Stimulated activated CD4-positive, alpha-beta T cell treated with anti-CD3 and anti-CD28 coated beads, Interleukin-1b, Interleukin-23, amount 100 ng/mL, for 24 hours (primary cell): ENCODE measurements around the gene PTGR1.
"Not testable (repeated sequence)": the region's sequence is repeated elsewhere in the genome, so short reads cannot be mapped to it uniquely, and the experiment has no call there.

ENCODE experiments used
- DNase-seq, 4 experiments: peaks; one replicate each; pipeline ENCODE4 v3.0.0-alpha.2; 2020; ENCODE audit warnings: low read depth in 4 of 4, low spot score in 1 of 4

Gene PTGR1

GRCh38 chr9:111599092-111599954, at the start of gene PTGR1:
Gene PTGR1, minus strand, starts transcription at chr9:111599647. Its CDS starts 2,225 bp downstream, at chr9:111597422.
- DNase-seq = no peak

DNA sequence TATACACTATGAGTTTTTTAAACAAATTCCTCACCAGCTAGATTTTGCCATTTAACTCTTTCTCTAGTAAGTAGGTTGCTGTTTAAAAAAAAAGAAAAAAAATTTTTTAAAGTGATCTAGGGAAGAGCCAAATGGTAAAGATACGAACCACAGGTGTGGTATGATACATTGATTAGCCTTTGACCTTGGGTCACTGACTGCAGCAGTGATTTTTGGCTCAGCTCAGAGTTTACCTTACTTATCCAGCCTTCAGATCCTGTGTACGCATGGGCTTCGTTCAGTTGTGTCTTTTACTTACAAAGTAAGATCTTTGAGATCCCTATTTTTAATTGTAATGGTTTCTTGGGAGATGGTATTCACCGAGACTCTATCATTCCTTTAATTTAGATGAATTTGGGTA, 49.6 kb upstream of the PTGR1 start:
- no peak for DNase-seq

DNA sequence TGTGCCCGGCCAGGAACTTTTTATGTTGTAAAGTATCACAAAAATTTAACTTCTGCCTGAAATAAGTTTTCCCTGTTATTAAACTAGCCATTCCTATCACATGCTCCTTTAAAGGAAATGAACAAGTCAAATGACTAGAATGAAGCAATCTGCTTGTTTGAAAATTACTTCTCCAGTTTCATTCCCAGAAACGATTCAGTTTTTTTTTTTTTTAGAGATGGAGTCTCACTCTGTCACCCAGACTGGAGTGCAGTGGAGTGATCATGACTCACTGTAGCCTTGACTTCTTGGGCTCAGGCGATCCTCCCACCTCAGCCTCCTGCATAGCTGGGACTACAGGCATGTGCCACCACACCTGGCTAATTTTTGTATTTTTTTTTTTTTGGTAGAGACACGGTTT, 48.6 kb upstream of the PTGR1 start:
- no peak for DNase-seq

- no peak for DNase-seq
These were observed 47.0 kb upstream of the PTGR1 start for GRCh38 chr9:111646417-111646816.

DNA sequence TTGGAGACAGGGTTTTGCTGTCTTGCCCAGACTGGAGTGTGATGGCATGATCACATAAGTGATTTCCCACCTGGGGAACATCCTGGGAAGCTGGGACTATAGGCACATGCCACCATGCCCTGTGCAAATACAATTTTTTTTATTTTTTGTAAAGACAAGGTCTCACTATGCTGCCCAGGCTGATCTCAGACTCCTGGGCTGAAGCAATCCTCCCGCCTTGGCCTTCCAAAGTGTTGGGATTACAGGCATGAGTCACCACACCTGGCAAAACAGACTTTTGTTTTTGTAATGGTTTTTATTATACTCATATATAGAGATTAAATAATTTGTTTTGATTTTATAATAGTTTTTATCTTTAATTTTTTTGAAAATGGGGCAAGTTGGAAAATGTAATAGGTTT, 46.4 kb upstream of the PTGR1 start:
- no peak for DNase-seq

- no peak for DNase-seq
These were observed 44.8 kb upstream of the PTGR1 start for GRCh38 chr9:111644195-111644772.

- DNase-seq = no peak
These were observed 38.0 kb upstream of the PTGR1 start for GRCh38 chr9:111637421-111637950.

- no peak for DNase-seq
These were observed 35.4 kb upstream of the PTGR1 start for GRCh38 chr9:111634860-111635259.

DNA sequence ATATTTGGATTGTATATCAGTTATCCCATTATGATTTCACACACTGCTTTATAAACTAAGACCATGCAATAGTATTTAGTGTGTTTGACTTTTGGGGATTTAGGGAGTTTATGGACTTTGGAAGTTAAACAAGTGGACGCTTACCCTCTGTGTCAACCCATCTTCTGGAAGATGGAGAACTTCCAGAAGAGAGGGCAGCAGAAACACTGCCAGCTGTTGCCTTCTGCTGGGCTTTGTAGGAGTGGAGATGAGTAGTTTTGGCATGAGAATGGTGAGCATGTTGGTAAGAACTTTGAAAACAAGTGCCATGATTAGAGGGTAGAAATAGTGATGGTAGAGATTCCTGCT, 33.9 kb upstream of the PTGR1 start:
- DNase-seq = no peak

GRCh38 chr9:111632695-111633388, 33.4 kb upstream of the PTGR1 start:
- no peak for DNase-seq

DNA sequence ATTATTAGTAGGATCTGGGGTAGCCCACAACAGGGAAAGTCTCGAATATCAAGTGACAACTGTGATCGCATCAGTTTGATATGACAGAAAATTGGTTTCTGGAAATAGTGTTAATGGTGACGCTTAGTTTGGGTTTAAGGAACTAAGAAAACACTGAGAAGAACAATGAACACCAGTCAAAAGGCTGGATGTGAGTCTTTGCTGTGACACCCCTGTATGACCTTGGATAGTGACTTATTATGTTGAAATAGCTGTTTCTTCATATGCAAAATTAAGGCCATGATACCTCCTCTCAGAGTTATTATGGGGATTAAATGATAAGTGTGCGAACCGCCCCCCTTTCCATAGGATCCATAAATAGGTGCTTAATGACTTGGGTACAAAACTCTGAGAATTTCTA, 32.6 kb upstream of the PTGR1 start:
- no peak for DNase-seq

DNA sequence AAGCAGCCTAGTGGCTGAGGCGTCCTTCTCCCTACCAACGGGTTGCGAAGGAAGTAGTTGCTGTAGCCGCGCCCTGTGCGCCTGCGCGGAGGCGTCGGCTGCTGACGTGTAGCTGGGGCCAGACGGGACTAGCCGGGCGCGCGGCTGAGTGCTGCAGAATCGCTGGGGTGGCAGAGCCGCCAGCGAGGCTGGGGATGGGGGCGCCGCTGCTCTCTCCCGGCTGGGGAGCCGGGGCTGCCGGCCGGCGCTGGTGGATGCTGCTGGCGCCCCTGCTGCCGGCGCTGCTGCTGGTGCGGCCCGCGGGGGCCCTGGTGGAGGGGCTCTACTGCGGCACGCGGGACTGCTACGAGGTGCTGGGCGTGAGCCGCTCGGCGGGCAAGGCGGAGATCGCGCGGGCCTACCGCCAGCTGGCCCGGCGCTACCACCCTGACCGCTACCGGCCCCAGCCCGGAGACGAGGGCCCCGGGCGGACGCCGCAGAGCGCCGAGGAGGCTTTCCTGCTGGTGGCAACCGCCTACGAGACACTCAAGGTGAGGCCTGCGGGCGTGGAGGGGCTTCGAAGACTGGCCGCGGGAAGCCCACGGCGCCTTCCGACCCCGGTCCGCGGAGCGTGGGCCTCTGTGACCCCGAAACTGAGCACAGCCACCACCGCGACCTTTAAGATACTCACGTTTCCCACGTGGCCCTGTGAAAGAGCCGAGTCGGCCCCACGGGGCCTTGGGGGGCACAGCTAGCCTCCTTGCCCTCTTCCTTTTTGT, 31.9 kb upstream of the PTGR1 start, which contains the start of gene DNAJC25:
Gene DNAJC25, plus strand, starts transcription at position 121 of the 758 bp plus-strand sequence. Its CDS starts 74 bp downstream, at position 195.
- DNase-seq = peak; percentile 82 to 92 (median 90)

DNA sequence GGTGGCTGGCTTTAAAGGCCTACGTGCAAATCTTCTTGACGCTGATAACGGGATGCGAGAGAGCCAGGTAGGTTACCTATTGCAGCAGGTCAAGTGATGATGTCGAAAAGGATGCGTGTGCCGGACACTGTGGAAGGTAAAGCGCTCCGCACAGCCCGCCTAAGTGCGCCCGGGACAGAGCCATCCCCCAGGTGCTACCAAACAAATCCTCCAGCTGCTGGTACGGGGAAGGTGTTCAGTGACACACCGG, 31.4 kb upstream of the PTGR1 start:
- no peak for DNase-seq

GRCh38 chr9:111630182-111630963, 30.9 kb upstream of the PTGR1 start:
- DNase-seq = no peak

- no peak for DNase-seq
These were observed 29.0 kb upstream of the PTGR1 start for GRCh38 chr9:111628411-111628810.

- no peak for DNase-seq
These were observed 28.0 kb upstream of the PTGR1 start for GRCh38 chr9:111627260-111627963.

- DNase-seq = no peak
These were observed 23.2 kb upstream of the PTGR1 start for GRCh38 chr9:111622626-111623025.

GRCh38 chr9:111621895-111622480, 22.5 kb upstream of the PTGR1 start:
- DNase-seq = no peak

- DNase-seq = not testable (repeated sequence)
These were observed 17.9 kb upstream of the PTGR1 start for GRCh38 chr9:111617349-111617748.

GRCh38 chr9:111615928-111616327, 16.5 kb upstream of the PTGR1 start:
- no peak for DNase-seq
